Activated B cell treated with CpG ODN at 0.5 μM for 24 hours (primary cell): ENCODE measurements around the gene LRRC49. TPM values are rescaled to one million over a fixed set of nuclear protein-coding genes. Genes with fewer than 3 reads are reported as not detected.

Source experiments
- ATAC-seq: fragments of 200-7000 bp; cut with Tn5 transposase; one replicate; pipeline ENCODE4 v1.10.0; 2021; ENCODE audit warnings: low read depth, mild to moderate bottlenecking, moderate library complexity
- CTCF ChIA-PET: fragments of 350-600 bp; sonication (Branson Sonifier 250); formaldehyde crosslinking; loops from one replicate; lab custom pipeline; 2021; ENCODE audit warnings: antibody characterized with exemption; lab: Charles Lee
- POLR2A ChIA-PET: fragments of 350-600 bp; sonication (Branson Sonifier 250); formaldehyde crosslinking; loops from one replicate; lab custom pipeline; 2021; ENCODE audit warnings: antibody characterized with exemption; lab: Charles Lee
- DNase-seq: peaks from one replicate; pipeline ENCODE4 v3.0.0; 2022
- H3K27ac Mint-ChIP-seq: one replicate; pipeline ENCODE4 v1.8.0; 2020; ENCODE audit warnings: mixed read lengths
- H3K27me3 Mint-ChIP-seq: one replicate; pipeline ENCODE4 v1.8.0; 2021; ENCODE audit warnings: mixed read lengths
- H3K36me3 Mint-ChIP-seq: one replicate; pipeline ENCODE4 v1.8.0; 2021; ENCODE audit warnings: low read depth, mixed read lengths
- H3K4me1 Mint-ChIP-seq: one replicate; pipeline ENCODE4 v1.8.0; 2021; ENCODE audit warnings: mixed read lengths
- H3K4me3 Mint-ChIP-seq: one replicate; pipeline ENCODE4 v1.8.0; 2020; ENCODE audit warnings: mild to moderate bottlenecking, mixed read lengths
- H3K9me3 Mint-ChIP-seq: one replicate; pipeline ENCODE4 v1.8.0; 2020; ENCODE audit warnings: mixed read lengths
- intact Hi-C: fragments of 100-400 bp; cut with micrococcal nuclease; formaldehyde crosslinking; loops from one replicate; pipeline ENCODE4 v1.15.1; 2024
- total RNA-seq: library from RNA; stranded (reverse); gene quantifications from 2 replicates; pipeline ENCODE4 v1.2.3, GENCODE V29; 2022
- TF ChIP-seq, protein P1 (sequence below): fragments of 200-600 bp; IDR thresholded peaks from one replicate; pipeline ENCODE4 v1.8.0; 2022; ENCODE audit warnings: antibody characterized with exemption, mild to moderate bottlenecking

The LRRC49 gene
- total RNA-seq, 1 donor from 2014 or later: 0.84 TPM

DNA sequence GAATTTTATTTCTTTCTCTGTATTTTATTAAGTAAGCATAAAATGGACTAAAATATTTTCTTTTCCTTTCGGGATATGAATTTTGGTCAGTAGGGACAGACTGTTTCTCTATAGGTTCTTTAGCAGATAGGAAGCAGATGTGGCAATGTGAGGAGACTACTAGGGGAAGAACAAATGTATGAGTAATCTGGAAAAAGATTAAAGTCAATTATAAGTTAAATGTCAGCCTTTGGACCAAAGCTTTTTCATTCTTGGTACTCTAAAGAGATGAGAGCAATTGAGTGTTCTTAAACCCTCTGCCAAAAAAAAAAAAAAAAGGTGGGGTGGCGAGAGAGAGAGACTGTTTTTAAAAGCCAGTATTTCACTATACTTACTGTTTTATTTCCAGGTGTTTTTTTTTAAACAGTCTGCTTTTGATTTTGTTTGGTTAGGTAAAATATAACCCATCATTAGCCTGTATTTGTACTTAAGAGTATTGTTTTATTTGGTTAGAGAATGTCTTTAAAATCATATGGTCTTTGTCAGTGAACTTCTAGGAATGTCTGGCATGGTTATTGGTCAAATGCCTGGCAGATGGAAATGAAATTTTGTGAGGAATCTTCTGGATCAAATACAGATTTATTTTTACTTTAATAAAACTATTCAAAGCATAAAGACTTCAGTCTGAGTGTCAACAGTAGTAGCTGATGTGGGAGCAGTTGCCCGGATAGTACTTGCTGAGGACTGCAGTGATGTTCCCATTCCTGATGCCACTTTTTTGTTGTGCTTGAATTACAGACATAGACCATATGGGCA is 63.8 kb downstream of the LRRC49 start:
- DNase-seq: no peak
- Mint-ChIP-seq H3K36me3 (no peaks in the 10 kb centered on the region), H3K4me3 (no peak overlapping the region), H3K27me3 (peaks cover 14% of the 10 kb centered on the region), H3K27ac (no peak overlapping the region), H3K9me3 (peaks cover 7% of the 10 kb centered on the region), H3K4me1 (no peaks in the 10 kb centered on the region)
- intact Hi-C loops: no loop called here
- TF ChIP-seq, protein P1, sequence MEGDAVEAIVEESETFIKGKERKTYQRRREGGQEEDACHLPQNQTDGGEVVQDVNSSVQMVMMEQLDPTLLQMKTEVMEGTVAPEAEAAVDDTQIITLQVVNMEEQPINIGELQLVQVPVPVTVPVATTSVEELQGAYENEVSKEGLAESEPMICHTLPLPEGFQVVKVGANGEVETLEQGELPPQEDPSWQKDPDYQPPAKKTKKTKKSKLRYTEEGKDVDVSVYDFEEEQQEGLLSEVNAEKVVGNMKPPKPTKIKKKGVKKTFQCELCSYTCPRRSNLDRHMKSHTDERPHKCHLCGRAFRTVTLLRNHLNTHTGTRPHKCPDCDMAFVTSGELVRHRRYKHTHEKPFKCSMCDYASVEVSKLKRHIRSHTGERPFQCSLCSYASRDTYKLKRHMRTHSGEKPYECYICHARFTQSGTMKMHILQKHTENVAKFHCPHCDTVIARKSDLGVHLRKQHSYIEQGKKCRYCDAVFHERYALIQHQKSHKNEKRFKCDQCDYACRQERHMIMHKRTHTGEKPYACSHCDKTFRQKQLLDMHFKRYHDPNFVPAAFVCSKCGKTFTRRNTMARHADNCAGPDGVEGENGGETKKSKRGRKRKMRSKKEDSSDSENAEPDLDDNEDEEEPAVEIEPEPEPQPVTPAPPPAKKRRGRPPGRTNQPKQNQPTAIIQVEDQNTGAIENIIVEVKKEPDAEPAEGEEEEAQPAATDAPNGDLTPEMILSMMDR: no peak
- CTCF ChIA-PET: no interaction called here
- no peak for ATAC-seq
- POLR2A ChIA-PET: no interaction called here

DNA sequence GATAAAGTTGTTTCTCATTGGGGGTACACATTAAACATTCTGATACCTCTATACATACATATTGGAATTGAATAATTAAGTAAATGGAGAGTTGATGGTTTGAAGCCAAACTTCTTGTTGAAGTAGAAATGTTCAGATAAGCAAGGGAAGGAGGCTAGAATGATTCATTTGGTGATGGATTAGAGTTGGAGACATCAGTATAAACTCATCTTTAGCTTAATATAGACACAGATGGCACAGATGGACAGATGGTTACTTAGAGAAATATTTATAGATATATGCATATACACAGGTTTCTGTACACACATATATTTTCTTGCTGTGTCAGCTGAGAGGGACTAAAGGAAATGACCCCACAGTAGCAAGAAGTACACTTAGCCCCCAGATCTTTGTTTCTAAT is 69.5 kb downstream of the LRRC49 start:
- POLR2A ChIA-PET: no interaction called here
- H3K9me3 Mint-ChIP-seq: no peaks in the 10 kb centered on the region
- H3K4me3 Mint-ChIP-seq: no peak overlapping the region
- H3K36me3 Mint-ChIP-seq: no peaks in the 10 kb centered on the region
- DNase-seq (no peak), ATAC-seq (no peak)
- H3K27ac Mint-ChIP-seq: no peak overlapping the region
- intact Hi-C loops: no loop called here
- no peaks in the 10 kb centered on the region for H3K4me1 Mint-ChIP-seq
- TF ChIP-seq, protein P1: no peak
- CTCF ChIA-PET: no interaction called here
- no peaks in the 10 kb centered on the region for H3K27me3 Mint-ChIP-seq

DNA sequence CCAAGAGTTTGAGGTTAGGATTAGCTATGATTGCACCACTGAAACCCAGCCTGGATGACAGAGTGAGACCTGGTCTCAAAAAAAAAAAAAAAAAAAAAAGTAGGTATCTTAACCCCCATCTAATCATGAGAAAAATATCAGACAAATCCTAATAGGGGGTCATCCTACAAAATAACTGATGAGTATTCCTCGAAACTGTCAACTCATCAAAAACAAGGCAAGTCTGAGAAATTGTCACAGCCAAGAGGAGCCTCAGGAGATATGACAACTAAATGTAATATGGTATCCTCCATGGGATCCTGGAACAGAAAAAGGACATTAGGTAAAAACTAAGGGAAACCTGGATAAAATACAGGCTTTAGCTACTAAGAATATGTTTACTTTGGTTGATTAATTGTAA is 70.6 kb downstream of the LRRC49 start:
- POLR2A ChIA-PET: no interaction called here
- Mint-ChIP-seq H3K4me3 (no peak overlapping the region), H3K27ac (no peak overlapping the region), H3K27me3 (no peaks in the 10 kb centered on the region), H3K36me3 (no peaks in the 10 kb centered on the region), H3K4me1 (no peaks in the 10 kb centered on the region), H3K9me3 (no peaks in the 10 kb centered on the region)
- TF ChIP-seq, protein P1: no peak
- ATAC-seq (no peak), DNase-seq (no peak)
- intact Hi-C loops: no loop called here
- CTCF ChIA-PET: no interaction called here

DNA sequence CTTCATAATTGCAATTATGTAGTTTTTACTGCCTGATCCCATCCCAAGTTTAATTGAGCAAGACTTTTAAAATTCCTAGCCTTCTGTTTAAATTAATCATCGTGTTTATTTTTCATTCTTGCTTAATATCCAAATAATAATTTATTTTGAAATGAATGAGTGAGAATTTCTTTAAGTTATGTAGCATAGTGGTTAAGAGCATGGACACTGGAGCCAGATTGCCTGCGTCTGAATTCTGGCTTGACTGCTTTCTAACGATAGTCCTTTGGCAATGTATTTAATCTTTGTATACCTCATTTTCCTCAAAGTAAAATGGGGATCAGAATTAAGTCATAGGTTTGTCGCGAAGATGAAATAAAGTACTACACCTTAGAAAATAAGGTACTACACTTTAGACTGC is 71.4 kb downstream of the LRRC49 start:
- TF ChIP-seq, protein P1: no peak
- no peak for ATAC-seq
- H3K27ac Mint-ChIP-seq: no peak overlapping the region

DNA sequence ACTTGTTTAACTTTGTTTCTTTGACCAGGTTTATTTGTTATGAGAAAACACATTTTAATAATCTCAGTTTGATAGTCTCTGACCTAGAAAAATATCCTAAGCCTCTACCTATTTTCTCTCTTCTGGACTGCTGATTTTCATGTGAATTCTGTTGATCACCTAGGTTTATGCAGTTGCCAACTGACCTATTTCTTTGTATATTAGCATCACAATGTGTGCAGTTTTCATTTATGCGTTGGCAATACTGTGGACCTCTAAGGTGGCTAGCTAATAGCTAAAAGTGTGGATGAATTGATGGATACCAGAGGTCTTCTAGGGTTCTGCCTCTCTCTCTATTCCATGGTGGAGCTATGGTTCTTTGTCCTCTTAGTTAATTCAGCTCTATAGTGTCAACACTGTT is 72.1 kb downstream of the LRRC49 start:
- Mint-ChIP-seq H3K27me3 (no peaks in the 10 kb centered on the region), H3K27ac (no peak overlapping the region), H3K4me3 (no peak overlapping the region), H3K9me3 (peaks cover 2% of the 10 kb centered on the region), H3K36me3 (no peaks in the 10 kb centered on the region), H3K4me1 (no peaks in the 10 kb centered on the region)
- TF ChIP-seq, protein P1: no peak
- no peak for ATAC-seq
- no peak for DNase-seq
- POLR2A ChIA-PET: no interaction called here
- intact Hi-C loops: no loop called here
- CTCF ChIA-PET: no interaction called here

More for the DNA sequence above, 71.4 kb downstream of the LRRC49 start:
- Mint-ChIP-seq H3K4me1 (no peaks in the 10 kb centered on the region), H3K27me3 (no peaks in the 10 kb centered on the region), H3K4me3 (no peak overlapping the region), H3K9me3 (peaks cover 2% of the 10 kb centered on the region), H3K36me3 (no peaks in the 10 kb centered on the region)
- POLR2A ChIA-PET: no interaction called here
- intact Hi-C loops: no loop called here
- DNase-seq: no peak
- CTCF ChIA-PET: no interaction called here
